ENCODE results near the gene FCN1. TPM values are rescaled to one million over a fixed set of nuclear protein-coding genes. Genes with fewer than 3 reads are reported as not detected.

Gene FCN1
- total RNA-seq, 1 donor = not detected

GRCh38 chr9:134895908-134896833 lies 21.5 kb downstream of the FCN1 start:
- peak; percentile 75 for DNase-seq (ENCODE audit: insufficient read length, low spot score, missing footprints)
- Histone ChIP-seq H3K36me3 (ENCODE audit: insufficient read depth, low read length) (no peaks in the 10 kb centered on the region), H3K9me3 (ENCODE audit: low read depth, low read length) (no peaks in the 10 kb centered on the region), H3K4me1 (ENCODE audit: insufficient read depth, low read length) (peaks cover 4% of the 10 kb centered on the region), H3K79me2 (ENCODE audit: insufficient read depth, low read length) (no peaks in the 10 kb centered on the region), H3K27ac (ENCODE audit: low read depth, low read length) (no peak overlapping the region), H4K20me1 (ENCODE audit: insufficient read depth, low read length) (no peaks in the 10 kb centered on the region), H3K4me2 (ENCODE audit: insufficient read depth, low read length) (no peak overlapping the region), H3K27me3 (ENCODE audit: insufficient read depth, low read length) (peaks cover 5% of the 10 kb centered on the region), H3K4me3 (ENCODE audit: insufficient read depth, low read length) (no peak overlapping the region), H2AFZ (ENCODE audit: low read length) (no peak overlapping the region)
- TF ChIP-seq, protein P1, sequence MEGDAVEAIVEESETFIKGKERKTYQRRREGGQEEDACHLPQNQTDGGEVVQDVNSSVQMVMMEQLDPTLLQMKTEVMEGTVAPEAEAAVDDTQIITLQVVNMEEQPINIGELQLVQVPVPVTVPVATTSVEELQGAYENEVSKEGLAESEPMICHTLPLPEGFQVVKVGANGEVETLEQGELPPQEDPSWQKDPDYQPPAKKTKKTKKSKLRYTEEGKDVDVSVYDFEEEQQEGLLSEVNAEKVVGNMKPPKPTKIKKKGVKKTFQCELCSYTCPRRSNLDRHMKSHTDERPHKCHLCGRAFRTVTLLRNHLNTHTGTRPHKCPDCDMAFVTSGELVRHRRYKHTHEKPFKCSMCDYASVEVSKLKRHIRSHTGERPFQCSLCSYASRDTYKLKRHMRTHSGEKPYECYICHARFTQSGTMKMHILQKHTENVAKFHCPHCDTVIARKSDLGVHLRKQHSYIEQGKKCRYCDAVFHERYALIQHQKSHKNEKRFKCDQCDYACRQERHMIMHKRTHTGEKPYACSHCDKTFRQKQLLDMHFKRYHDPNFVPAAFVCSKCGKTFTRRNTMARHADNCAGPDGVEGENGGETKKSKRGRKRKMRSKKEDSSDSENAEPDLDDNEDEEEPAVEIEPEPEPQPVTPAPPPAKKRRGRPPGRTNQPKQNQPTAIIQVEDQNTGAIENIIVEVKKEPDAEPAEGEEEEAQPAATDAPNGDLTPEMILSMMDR (IDR thresholded peaks at IDR 0.05; ENCODE audit: extremely low read depth, low read depth, low read length) = no peak

- H3K27ac ChIP-seq (ENCODE audit: low read depth, low read length) = no peak overlapping the region
- no peaks in the 10 kb centered on the region for H3K36me3 ChIP-seq (ENCODE audit: insufficient read depth, low read length)
- DNase-seq (ENCODE audit: insufficient read length, low spot score, missing footprints) = no peak
- H3K27me3 ChIP-seq (ENCODE audit: insufficient read depth, low read length) = peaks cover 5% of the 10 kb centered on the region
- no peak overlapping the region for H3K4me3 ChIP-seq (ENCODE audit: insufficient read depth, low read length)
- TF ChIP-seq, protein P1 (IDR thresholded peaks at IDR 0.05; ENCODE audit: extremely low read depth, low read depth, low read length) = no peak
- peaks cover 4% of the 10 kb centered on the region for H3K4me1 ChIP-seq (ENCODE audit: insufficient read depth, low read length)
- H3K4me2 ChIP-seq (ENCODE audit: insufficient read depth, low read length) = no peak overlapping the region
- no peaks in the 10 kb centered on the region for H3K9me3 ChIP-seq (ENCODE audit: low read depth, low read length)
- H3K79me2 ChIP-seq (ENCODE audit: insufficient read depth, low read length) = no peaks in the 10 kb centered on the region
- no peaks in the 10 kb centered on the region for H4K20me1 ChIP-seq (ENCODE audit: insufficient read depth, low read length)
- H2AFZ ChIP-seq (ENCODE audit: low read length) = no peak overlapping the region
Observed at GRCh38 chr9:134895567-134895907, 22.2 kb downstream of the FCN1 start.

- Histone ChIP-seq H3K4me2 (ENCODE audit: insufficient read depth, low read length) (no peak overlapping the region), H3K36me3 (ENCODE audit: insufficient read depth, low read length) (no peaks in the 10 kb centered on the region), H4K20me1 (ENCODE audit: insufficient read depth, low read length) (no peaks in the 10 kb centered on the region), H3K9me3 (ENCODE audit: low read depth, low read length) (no peaks in the 10 kb centered on the region), H3K4me1 (ENCODE audit: insufficient read depth, low read length) (peaks cover 4% of the 10 kb centered on the region), H3K27me3 (ENCODE audit: insufficient read depth, low read length) (peaks cover 5% of the 10 kb centered on the region), H3K79me2 (ENCODE audit: insufficient read depth, low read length) (no peaks in the 10 kb centered on the region), H3K4me3 (ENCODE audit: insufficient read depth, low read length) (no peak overlapping the region), H2AFZ (ENCODE audit: low read length) (no peak overlapping the region), H3K27ac (ENCODE audit: low read depth, low read length) (no peak overlapping the region)
- no peak for DNase-seq (ENCODE audit: insufficient read length, low spot score, missing footprints)
- TF ChIP-seq, protein P1 (IDR thresholded peaks at IDR 0.05; ENCODE audit: extremely low read depth, low read depth, low read length) = no peak
Observed at GRCh38 chr9:134895097-134895496, 22.6 kb downstream of the FCN1 start.

GRCh38 chr9:134894136-134894860 lies 23.4 kb downstream of the FCN1 start:
- no peak overlapping the region for H3K4me2 ChIP-seq (ENCODE audit: insufficient read depth, low read length)
- no peak overlapping the region for H3K27ac ChIP-seq (ENCODE audit: low read depth, low read length)
- TF ChIP-seq, protein P1 (IDR thresholded peaks at IDR 0.05; ENCODE audit: extremely low read depth, low read depth, low read length) = no peak
- H3K4me3 ChIP-seq (ENCODE audit: insufficient read depth, low read length) = no peak overlapping the region
- no peak overlapping the region for H2AFZ ChIP-seq (ENCODE audit: low read length)
- H3K79me2 ChIP-seq (ENCODE audit: insufficient read depth, low read length) = no peaks in the 10 kb centered on the region
- H3K9me3 ChIP-seq (ENCODE audit: low read depth, low read length) = no peaks in the 10 kb centered on the region
- no peaks in the 10 kb centered on the region for H4K20me1 ChIP-seq (ENCODE audit: insufficient read depth, low read length)
- peaks cover 5% of the 10 kb centered on the region for H3K27me3 ChIP-seq (ENCODE audit: insufficient read depth, low read length)
- peaks cover 4% of the 10 kb centered on the region for H3K4me1 ChIP-seq (ENCODE audit: insufficient read depth, low read length)
- no peaks in the 10 kb centered on the region for H3K36me3 ChIP-seq (ENCODE audit: insufficient read depth, low read length)
- DNase-seq (ENCODE audit: insufficient read length, low spot score, missing footprints) = no peak

All from osteoblast (primary cell).